Activated gamma-delta T cell (primary cell): ENCODE results near the gene CAPN7.

Experiments
- DNase-seq: peaks from one replicate; lab custom pipeline; 2025; lab: John Stamatoyannopoulos, UW

The CAPN7 gene

GRCh38 chr3:15298504-15298903 is 92.5 kb downstream of the CAPN7 start:
- DNase-seq, result no peak

GRCh38 chr3:15299036-15299435 is 93.0 kb downstream of the CAPN7 start:
- no peak for DNase-seq

DNA sequence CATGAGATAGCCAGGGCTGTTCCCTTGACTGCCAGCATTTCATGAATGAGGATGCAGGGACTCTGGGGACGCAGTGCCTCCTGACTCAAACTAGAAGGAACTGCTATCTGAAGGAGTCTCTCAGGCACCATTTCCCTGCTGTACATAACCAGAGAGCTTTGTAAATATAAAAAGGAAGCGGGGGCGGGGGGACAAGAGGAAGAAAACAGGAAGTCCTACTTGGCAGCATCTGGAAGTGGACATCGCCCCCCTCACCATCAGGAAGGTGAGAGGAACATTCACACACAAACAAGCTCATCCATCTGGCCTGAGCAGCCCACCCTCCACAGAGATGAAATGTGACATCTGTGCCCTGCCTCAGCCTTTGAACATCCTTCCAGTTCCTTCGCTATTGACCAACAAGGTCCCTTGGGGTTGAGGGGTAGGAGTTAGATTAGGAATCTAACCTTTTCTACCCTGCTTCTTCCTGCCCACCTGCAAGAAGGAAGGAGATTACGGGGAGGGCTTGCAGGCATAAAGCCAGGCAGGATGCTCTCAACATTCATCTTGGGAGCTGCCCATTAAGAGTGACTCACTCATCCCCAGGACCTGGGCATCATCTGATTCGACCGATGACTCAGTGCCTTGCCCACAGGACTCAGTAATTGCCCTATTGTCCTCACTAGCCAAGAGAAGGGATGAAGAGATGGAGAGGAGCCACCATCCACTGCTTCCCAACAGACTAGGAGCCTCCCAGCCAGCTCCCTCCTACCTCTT is 94.5 kb downstream of the CAPN7 start:
- DNase-seq, result no peak

DNA sequence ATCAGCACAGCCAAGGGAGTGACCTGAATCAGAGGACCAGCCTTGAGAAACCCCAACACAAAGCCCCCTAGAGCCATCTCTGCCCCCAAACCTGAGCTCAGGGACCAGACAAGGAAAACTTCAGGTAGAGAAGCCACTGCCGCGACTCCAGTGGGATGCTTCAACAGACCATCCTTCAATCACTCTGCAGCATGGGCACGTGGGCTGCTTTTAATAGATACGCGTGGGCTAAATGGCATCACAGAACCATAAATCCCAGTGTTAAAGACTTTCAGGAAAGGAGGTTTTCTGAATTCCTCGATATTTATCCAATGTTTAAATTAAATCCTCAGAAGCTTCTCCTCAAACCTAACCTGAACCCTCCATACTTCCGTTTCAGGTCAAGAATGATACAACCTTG is 95.7 kb downstream of the CAPN7 start:
- DNase-seq, result no peak
